ENCODE data around the gene SSU72.

GRCh38 chr1:1569341-1569740, 5.3 kb downstream of the SSU72 start:
- TF ChIP-seq POLR2A (IDR thresholded peaks at IDR 0.05): no peak
- TF ChIP-seq CTCF (IDR thresholded peaks at IDR 0.05): no peak

Measured in uterus (tissue), 2 donors.